ENCODE measurements around the gene SP3. TPM values are rescaled to one million over a fixed set of nuclear protein-coding genes. Genes with fewer than 3 reads are reported as not detected.

Gene SP3
- total RNA-seq, 1 donor from 2014 or later, result 52.6 TPM

GRCh38 chr2:173880561-173880960, 84.6 kb downstream of the SP3 start:
- TF ChIP-seq CTCF (IDR thresholded peaks at IDR 0.05; ENCODE audit: insufficient read depth, low read length, poor library complexity, severe bottlenecking), result no peak
- no peak for DNase-seq (ENCODE audit: low read depth)
- H3K4me3 ChIP-seq (ENCODE audit: low read depth, low read length), result no peak overlapping the region
- H3K27me3 ChIP-seq (ENCODE audit: control insufficient read depth, insufficient read depth, low read length), result no peaks in the 10 kb centered on the region
- no peaks in the 10 kb centered on the region for H3K36me3 ChIP-seq (ENCODE audit: control insufficient read depth, insufficient read depth, low read length)

- Histone ChIP-seq H3K36me3 (ENCODE audit: control insufficient read depth, insufficient read depth, low read length) (no peaks in the 10 kb centered on the region), H3K27me3 (ENCODE audit: control insufficient read depth, insufficient read depth, low read length) (no peaks in the 10 kb centered on the region), H3K4me3 (ENCODE audit: low read depth, low read length) (no peak overlapping the region)
- TF ChIP-seq CTCF (IDR thresholded peaks at IDR 0.05; ENCODE audit: insufficient read depth, low read length, poor library complexity, severe bottlenecking), result no peak
- no peak for DNase-seq (ENCODE audit: low read depth)
Observed at GRCh38 chr2:173876833-173877413, 88.2 kb downstream of the SP3 start.

GRCh38 chr2:173874894-173875237, 90.3 kb downstream of the SP3 start:
- H3K4me3 ChIP-seq (ENCODE audit: low read depth, low read length), result no peak overlapping the region
- H3K36me3 ChIP-seq (ENCODE audit: control insufficient read depth, insufficient read depth, low read length), result no peaks in the 10 kb centered on the region
- H3K27me3 ChIP-seq (ENCODE audit: control insufficient read depth, insufficient read depth, low read length), result no peaks in the 10 kb centered on the region
- no peak for TF ChIP-seq CTCF (IDR thresholded peaks at IDR 0.05; ENCODE audit: insufficient read depth, low read length, poor library complexity, severe bottlenecking)
- DNase-seq (ENCODE audit: low read depth), result peak; percentile 56

GRCh38 chr2:173874003-173874893, 90.9 kb downstream of the SP3 start:
- Histone ChIP-seq H3K36me3 (ENCODE audit: control insufficient read depth, insufficient read depth, low read length) (no peaks in the 10 kb centered on the region), H3K4me3 (ENCODE audit: low read depth, low read length) (no peak overlapping the region), H3K27me3 (ENCODE audit: control insufficient read depth, insufficient read depth, low read length) (no peaks in the 10 kb centered on the region)
- DNase-seq (ENCODE audit: low read depth), result no peak
- TF ChIP-seq CTCF (IDR thresholded peaks at IDR 0.05; ENCODE audit: insufficient read depth, low read length, poor library complexity, severe bottlenecking), result no peak

GRCh38 chr2:173872714-173873113, 92.5 kb downstream of the SP3 start:
- no peak for TF ChIP-seq CTCF (IDR thresholded peaks at IDR 0.05; ENCODE audit: insufficient read depth, low read length, poor library complexity, severe bottlenecking)
- no peak for DNase-seq (ENCODE audit: low read depth)
- no peaks in the 10 kb centered on the region for H3K36me3 ChIP-seq (ENCODE audit: control insufficient read depth, insufficient read depth, low read length)
- H3K4me3 ChIP-seq (ENCODE audit: low read depth, low read length), result no peak overlapping the region
- H3K27me3 ChIP-seq (ENCODE audit: control insufficient read depth, insufficient read depth, low read length), result no peaks in the 10 kb centered on the region
